Measurements from ENCODE around the gene ADCYAP1R1.

DNA sequence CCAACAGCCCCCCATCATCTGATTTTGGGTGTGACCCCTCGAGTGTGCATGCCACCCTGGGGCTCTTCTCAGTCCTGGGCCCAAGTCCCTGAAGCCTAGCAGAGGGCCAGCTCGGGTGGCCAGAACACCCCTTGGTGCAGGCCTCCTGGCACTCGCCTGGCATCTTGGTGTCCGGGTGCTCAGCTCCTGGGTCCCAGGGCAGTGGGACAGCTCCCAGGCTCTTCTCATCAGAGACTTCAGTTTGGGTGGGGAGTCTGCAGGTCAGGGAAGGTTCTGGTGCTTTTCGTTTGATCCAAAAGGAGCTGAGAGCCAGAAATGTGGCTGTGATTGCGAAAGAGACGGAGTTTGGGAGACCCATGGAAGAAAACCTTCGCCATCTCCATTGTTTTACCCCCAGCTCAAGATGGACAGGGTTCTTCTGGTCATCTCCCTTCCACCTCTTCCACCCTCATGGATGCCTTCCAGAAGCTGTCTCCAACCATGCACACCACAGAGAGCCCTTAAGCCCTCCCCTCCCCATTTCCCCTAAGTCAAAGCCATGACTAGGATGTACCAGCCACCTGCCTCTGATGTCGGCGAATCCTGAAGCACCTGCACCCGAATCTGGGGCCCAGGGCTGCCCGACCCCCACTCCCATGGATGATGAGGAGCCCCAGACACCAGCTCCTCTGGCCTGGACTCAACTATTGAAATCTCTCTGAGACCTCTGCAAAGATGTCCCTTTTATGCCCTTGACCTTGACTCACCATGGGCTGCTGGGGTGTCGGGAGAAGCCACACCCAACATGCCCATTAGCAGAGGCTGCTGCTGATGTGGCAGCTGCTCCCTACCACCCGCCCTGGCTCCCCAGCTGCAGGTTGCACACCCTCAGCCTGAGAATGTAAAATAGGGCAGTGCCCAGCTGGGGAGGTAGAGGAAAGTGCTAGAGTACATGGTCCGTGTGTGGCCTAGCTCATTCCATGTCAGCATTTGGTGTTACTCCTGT lies 55.3 kb downstream of the ADCYAP1R1 start:
- TF ChIP-seq, protein P1, sequence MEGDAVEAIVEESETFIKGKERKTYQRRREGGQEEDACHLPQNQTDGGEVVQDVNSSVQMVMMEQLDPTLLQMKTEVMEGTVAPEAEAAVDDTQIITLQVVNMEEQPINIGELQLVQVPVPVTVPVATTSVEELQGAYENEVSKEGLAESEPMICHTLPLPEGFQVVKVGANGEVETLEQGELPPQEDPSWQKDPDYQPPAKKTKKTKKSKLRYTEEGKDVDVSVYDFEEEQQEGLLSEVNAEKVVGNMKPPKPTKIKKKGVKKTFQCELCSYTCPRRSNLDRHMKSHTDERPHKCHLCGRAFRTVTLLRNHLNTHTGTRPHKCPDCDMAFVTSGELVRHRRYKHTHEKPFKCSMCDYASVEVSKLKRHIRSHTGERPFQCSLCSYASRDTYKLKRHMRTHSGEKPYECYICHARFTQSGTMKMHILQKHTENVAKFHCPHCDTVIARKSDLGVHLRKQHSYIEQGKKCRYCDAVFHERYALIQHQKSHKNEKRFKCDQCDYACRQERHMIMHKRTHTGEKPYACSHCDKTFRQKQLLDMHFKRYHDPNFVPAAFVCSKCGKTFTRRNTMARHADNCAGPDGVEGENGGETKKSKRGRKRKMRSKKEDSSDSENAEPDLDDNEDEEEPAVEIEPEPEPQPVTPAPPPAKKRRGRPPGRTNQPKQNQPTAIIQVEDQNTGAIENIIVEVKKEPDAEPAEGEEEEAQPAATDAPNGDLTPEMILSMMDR (IDR thresholded peaks at IDR 0.05) = no peak
- TF ChIP-seq POLR2A (IDR thresholded peaks at IDR 0.05) = no peak

Measured in Peyer's patch (tissue), 4 donors.